Measurements from ENCODE around the gene CAPN5.

Gene CAPN5

GRCh38 chr11:77154381-77155081, 87.8 kb downstream of the CAPN5 start:
- no peak for DNase-seq

- DNase-seq: no peak
Measured at GRCh38 chr11:77155082-77155475, 88.3 kb downstream of the CAPN5 start.

- no peak for DNase-seq
Measured at GRCh38 chr11:77155556-77156130, 88.9 kb downstream of the CAPN5 start.

- DNase-seq: no peak
Measured at GRCh38 chr11:77156396-77157195, 89.8 kb downstream of the CAPN5 start.

GRCh38 chr11:77158041-77158695, 91.4 kb downstream of the CAPN5 start:
- DNase-seq: no peak

- DNase-seq: no peak
Measured at GRCh38 chr11:77159219-77159936, 92.6 kb downstream of the CAPN5 start.

GRCh38 chr11:77159937-77160495, 93.2 kb downstream of the CAPN5 start:
- no peak for DNase-seq

- no peak for DNase-seq
Measured at GRCh38 chr11:77163271-77163670, 96.5 kb downstream of the CAPN5 start.

- no peak for DNase-seq
Measured at GRCh38 chr11:77165066-77165465, 98.3 kb downstream of the CAPN5 start.

- DNase-seq: no peak
Measured at GRCh38 chr11:77166021-77166420, 99.2 kb downstream of the CAPN5 start.

- no peak for DNase-seq
Measured at GRCh38 chr11:77167111-77167626, 100.4 kb downstream of the CAPN5 start.

GRCh38 chr11:77167791-77168190, 101.0 kb downstream of the CAPN5 start:
- no peak for DNase-seq

GRCh38 chr11:77170107-77170506, 103.3 kb downstream of the CAPN5 start:
- DNase-seq: no peak

GRCh38 chr11:77171254-77171653, 104.5 kb downstream of the CAPN5 start:
- no peak for DNase-seq

GRCh38 chr11:77171885-77172665, 105.3 kb downstream of the CAPN5 start:
- DNase-seq: no peak

- DNase-seq: no peak
Measured at GRCh38 chr11:77172666-77172982, 105.9 kb downstream of the CAPN5 start.

- DNase-seq: no peak
Measured at GRCh38 chr11:77173494-77173893, 106.7 kb downstream of the CAPN5 start.

GRCh38 chr11:77174559-77174958, 107.8 kb downstream of the CAPN5 start:
- no peak for DNase-seq

GRCh38 chr11:77175021-77175842, 108.5 kb downstream of the CAPN5 start:
- peak; percentile 63 for DNase-seq

Measured in suppressor macrophage treated with lipopolysaccharide for 4 hours (primary cell).